Right lobe of liver (tissue), 6 donors: Measurements from ENCODE around the gene RCOR1. TPM values are rescaled to one million over a fixed set of nuclear protein-coding genes. Genes with fewer than 3 reads are reported as not detected.

Experiments used
- ATAC-seq, 4 donors: fragments of 200-7000 bp; cut with Tn5 transposase; one replicate each; pipeline ENCODE4 v1.9.1; 2020; ENCODE audit warnings: mild to moderate bottlenecking in 4 of 4, moderate library complexity in 4 of 4
- DNase-seq, 3 donors: peaks; one replicate each; pipeline ENCODE4 v3.0.0-alpha.2; 2020
- H3K27ac ChIP-seq, 3 donors: fragments of 200-600 bp; one replicate each; pipeline ENCODE4 v1.8.0; 2022
- H3K27me3 ChIP-seq, 2 donors: fragments of 200-600 bp; one replicate each; pipeline ENCODE4 v1.8.0; 2022
- H3K36me3 ChIP-seq, 4 donors: fragments of 200-600 bp; sonication (generic) in 1 of 4; one replicate each; pipeline versions ENCODE4 v1.5.1 to v1.8.0; 2017 to 2022; ENCODE audit warnings: control low read depth in 1 of 4
- H3K4me1 ChIP-seq, 4 donors: fragments of 200-600 bp; sonication (generic) in 1 of 4; one replicate each; pipeline versions ENCODE4 v1.5.1 to v1.8.0; 2017 to 2022; ENCODE audit warnings: control low read depth in 1 of 4
- H3K4me3 ChIP-seq, 3 donors: fragments of 200-600 bp; one replicate each; pipeline ENCODE4 v1.8.0; 2022
- H3K9me3 ChIP-seq, 4 donors: fragments of 200-600 bp; sonication (generic) in 1 of 4; one replicate each; pipeline versions ENCODE4 v1.5.1 to v1.8.0; 2017 to 2022; ENCODE audit warnings: control low read depth in 1 of 4
- CTCF ChIP-seq, 4 donors: fragments of 200-600 bp in 3 of 4; fragments of 450-650 bp in 1 of 4; IDR thresholded peaks; one replicate each; pipeline versions ENCODE4 v1.5.1 to v1.8.0; 2016 to 2022; ENCODE audit warnings: antibody characterized with exemption in 4 of 4, mild to moderate bottlenecking in 2 of 4
- POLR2A ChIP-seq: fragments of 450-650 bp; IDR thresholded peaks from one replicate; pipeline ENCODE4 v1.6.1; 2017; ENCODE audit warnings: antibody characterized with exemption, mild to moderate bottlenecking
- WGBS: methylation state at CpG from one replicate; pipeline ENCODE4 v1.1.6; 2018; ENCODE audit warnings: low coverage, low lambda C conversion rate; ENCODE audit not compliant: insufficient coverage; ENCODE audit errors: missing lambda C conversion rate; 5-methylcytosine and 5-hydroxymethylcytosine counted together
- intact Hi-C, 2 donors: fragments of 100-400 bp; cut with DNase I; formaldehyde crosslinking; loops; one replicate each; pipeline versions ENCODE4 v1.11.2 to v1.14.1; 2022
- total RNA-seq, 6 experiments: library from RNA; depleted of rRNA in 2 of 6; stranded (reverse); fragments of >200 nt in 2 of 6; fragmentation: NEBNext Ultra II Directional in 3 of 6; extraction: Animal tissue kit (Norgen Biotek cat#: 25700) in 3 of 6; gene quantifications; one replicate each; pipeline versions ENCODE4 v1.1.0 to v1.2.4, GENCODE V29; 2016 to 2023
- donor health status: DM: no; HTN: yes; CAD: no.
- donor health status: DM: no; HTN: no; CAD: no.
- donor health status: DM: no; HTN: no; CAD: no.
- donor health status: DM: no; HTN: yes; CAD: no.
- donor health status: DM: no; HTN: yes; CAD: no.

Gene RCOR1
- total RNA-seq, 6 experiments from 2014 or later: 7.5 to 14.1 (median 8.7) TPM

GRCh38 chr14:102667703-102668102, 75.3 kb downstream of the RCOR1 start:
- ATAC-seq: no peak
- intact Hi-C loops: no loop called here
- WGBS: 69% methylated on average over 2 of the region's 2 CpGs
- Histone ChIP-seq H3K27ac (no peak overlapping the region), H3K9me3 (no peaks in the 10 kb centered on the region), H3K36me3 (no peaks in the 10 kb centered on the region), H3K4me1 (no peaks in the 10 kb centered on the region), H3K27me3 (no peaks in the 10 kb centered on the region), H3K4me3 (no peak overlapping the region)
- TF ChIP-seq CTCF (IDR thresholded peaks at IDR 0.05) (no peak), POLR2A (no peak)
- no peak for DNase-seq

- H3K9me3 ChIP-seq: no peaks in the 10 kb centered on the region
- no peaks in the 10 kb centered on the region for H3K36me3 ChIP-seq
- H3K27ac ChIP-seq: no peak overlapping the region
- H3K4me3 ChIP-seq: no peak overlapping the region
- TF ChIP-seq CTCF (IDR thresholded peaks at IDR 0.05) (no peak), POLR2A (no peak)
- ATAC-seq (no peak), DNase-seq (no peak)
- WGBS: 91% methylated on average over 9 of the region's 9 CpGs
- no peaks in the 10 kb centered on the region for H3K4me1 ChIP-seq
- intact Hi-C loops: no loop called here
- no peaks in the 10 kb centered on the region for H3K27me3 ChIP-seq
These were observed 75.9 kb downstream of the RCOR1 start for GRCh38 chr14:102668291-102668873.

- Histone ChIP-seq H3K4me3 (no peak overlapping the region), H3K4me1 (no peaks in the 10 kb centered on the region), H3K27me3 (no peaks in the 10 kb centered on the region), H3K9me3 (no peaks in the 10 kb centered on the region), H3K27ac (no peak overlapping the region), H3K36me3 (no peaks in the 10 kb centered on the region)
- TF ChIP-seq CTCF (IDR thresholded peaks at IDR 0.05) (no peak), POLR2A (no peak)
- ATAC-seq (no peak), DNase-seq (no peak)
- intact Hi-C loops: no loop called here
- 97% methylated on average over 2 of the region's 3 CpGs for WGBS
These were observed 79.0 kb downstream of the RCOR1 start for GRCh38 chr14:102671410-102671809.

- 97% methylated on average over 5 of the region's 5 CpGs for WGBS
- DNase-seq (no peak), ATAC-seq (no peak)
- Histone ChIP-seq H3K27me3 (no peaks in the 10 kb centered on the region), H3K4me3 (no peak overlapping the region), H3K27ac (no peak overlapping the region), H3K4me1 (no peaks in the 10 kb centered on the region), H3K9me3 (no peaks in the 10 kb centered on the region), H3K36me3 (no peaks in the 10 kb centered on the region)
- intact Hi-C loops: no loop called here
- TF ChIP-seq POLR2A: no peak
- TF ChIP-seq CTCF (IDR thresholded peaks at IDR 0.05): no peak
These were observed 80.0 kb downstream of the RCOR1 start for GRCh38 chr14:102672410-102672960.
